Colonic mucosa (tissue), 4 donors: ENCODE results near the gene PAX2. TPM values are rescaled to one million over a fixed set of nuclear protein-coding genes. Genes with fewer than 3 reads are reported as not detected.

Experiments
- DNase-seq: peaks from one replicate; pipeline ENCODE4 v3.0.0-alpha.2; 2020
- H3K27ac ChIP-seq: fragments of 200-600 bp; one replicate; pipeline ENCODE4 v1.8.0; 2021
- H3K27me3 ChIP-seq: fragments of 200-600 bp; one replicate; pipeline ENCODE4 v1.8.0; 2021
- H3K36me3 ChIP-seq: fragments of 200-600 bp; one replicate; pipeline ENCODE4 v1.8.0; 2021
- H3K4me1 ChIP-seq: fragments of 200-600 bp; one replicate; pipeline ENCODE4 v1.8.0; 2021; ENCODE audit warnings: mild to moderate bottlenecking
- H3K4me3 ChIP-seq: fragments of 200-600 bp; one replicate; pipeline ENCODE4 v1.8.0; 2021
- H3K9ac ChIP-seq, 2 donors: one replicate each; pipeline ENCODE4 v1.7.0; 2013; ENCODE audit warnings: control low read depth in 2 of 2, low read depth in 2 of 2, low read length in 2 of 2
- H3K9me3 ChIP-seq: fragments of 200-600 bp; one replicate; pipeline ENCODE4 v1.8.0; 2021
- CTCF ChIP-seq: fragments of 200-600 bp; IDR thresholded peaks from one replicate; pipeline ENCODE4 v1.8.0; 2022; ENCODE audit warnings: antibody characterized with exemption, mild to moderate bottlenecking
- intact Hi-C: fragments of 100-400 bp; cut with DNase I; formaldehyde crosslinking; loops from one replicate; pipeline ENCODE4 v1.14.1; 2022
- total RNA-seq, 2 donors: library from RNA; stranded (reverse); fragmentation: NEBNext Ultra II Directional in 1 of 2; extraction: Animal tissue kit (Norgen Biotek cat#: 25700) in 1 of 2; gene quantifications; one replicate each; pipeline ENCODE4 v1.2.1, GENCODE V29; 2021
- donor health status: healthy.
- donor health status: DM: no; HTN: no; CAD: no.
- donor health status: DM: no; HTN: no; CAD: no.

The PAX2 gene
- total RNA-seq, 2 donors from 2014 or later = 0.15 TPM; not detected in 1

- Histone ChIP-seq H3K27ac (no peak overlapping the region), H3K9me3 (no peaks in the 10 kb centered on the region), H3K4me3 (peak overlapping the region; percentile 42), H3K4me1 (peaks cover 19% of the 10 kb centered on the region), H3K27me3 (peaks cover 58% of the 10 kb centered on the region), H3K36me3 (no peaks in the 10 kb centered on the region), H3K9ac (no peak overlapping the region)
- intact Hi-C loops = no loop called here
- no peak for TF ChIP-seq CTCF
- no peak for DNase-seq
Observed at GRCh38 chr10:100826031-100826651, 80.8 kb downstream of the PAX2 start.

- H3K4me3 ChIP-seq = peak overlapping the region; percentile 42
- DNase-seq = no peak
- no peaks in the 10 kb centered on the region for H3K36me3 ChIP-seq
- intact Hi-C loops = no loop called here
- H3K4me1 ChIP-seq = peaks cover 19% of the 10 kb centered on the region
- no peak overlapping the region for H3K9ac ChIP-seq
- H3K27ac ChIP-seq = no peak overlapping the region
- TF ChIP-seq CTCF = no peak
- H3K27me3 ChIP-seq = peaks cover 61% of the 10 kb centered on the region
- no peaks in the 10 kb centered on the region for H3K9me3 ChIP-seq
Observed at GRCh38 chr10:100826661-100826982, 81.2 kb downstream of the PAX2 start.

GRCh38 chr10:100826983-100827818 is 81.8 kb downstream of the PAX2 start:
- H3K9ac ChIP-seq = no peak overlapping the region
- peak; percentile 38 for DNase-seq
- peaks cover 19% of the 10 kb centered on the region for H3K4me1 ChIP-seq
- H3K9me3 ChIP-seq = no peaks in the 10 kb centered on the region
- TF ChIP-seq CTCF = no peak
- no peaks in the 10 kb centered on the region for H3K36me3 ChIP-seq
- intact Hi-C loops = no loop called here
- no peak overlapping the region for H3K27ac ChIP-seq
- H3K4me3 ChIP-seq = peak overlapping the region; percentile 42
- H3K27me3 ChIP-seq = peaks cover 63% of the 10 kb centered on the region

GRCh38 chr10:100827819-100828737 is 82.7 kb downstream of the PAX2 start:
- no peak for TF ChIP-seq CTCF
- intact Hi-C loops = no loop called here
- peak; percentile 30 for DNase-seq
- Histone ChIP-seq H3K9ac (peak overlapping the region in 1 of 2 donors; percentile 24), H3K9me3 (no peaks in the 10 kb centered on the region), H3K27ac (no peak overlapping the region), H3K27me3 (peaks cover 67% of the 10 kb centered on the region), H3K36me3 (no peaks in the 10 kb centered on the region), H3K4me3 (peak overlapping the region; percentile 42), H3K4me1 (peaks cover 19% of the 10 kb centered on the region)

- H3K36me3 ChIP-seq = no peaks in the 10 kb centered on the region
- no peak for TF ChIP-seq CTCF
- DNase-seq = no peak
- H3K9me3 ChIP-seq = no peaks in the 10 kb centered on the region
- H3K27ac ChIP-seq = no peak overlapping the region
- H3K27me3 ChIP-seq = peaks cover 67% of the 10 kb centered on the region
- intact Hi-C loops = no loop called here
- peak overlapping the region; percentile 42 for H3K4me3 ChIP-seq
- H3K9ac ChIP-seq = no peak overlapping the region
- peaks cover 19% of the 10 kb centered on the region for H3K4me1 ChIP-seq
Observed at GRCh38 chr10:100828738-100829096, 83.3 kb downstream of the PAX2 start.
